MM.1S (cell line): ENCODE data around the gene BLM.

ENCODE experiments used
- DNase-seq: peaks from one replicate; pipeline ENCODE4 v3.0.0-alpha.2; 2015
- H2AFZ ChIP-seq: fragments of 300-600 bp; sonication (generic); 2 replicates; pipeline ENCODE4 v1.6.0; 2016; ENCODE audit warnings: antibody characterized with exemption, low read length
- H3F3A ChIP-seq: fragments of 300-600 bp; sonication (generic); 2 replicates; pipeline ENCODE4 v1.6.1; 2016; ENCODE audit warnings: mild to moderate bottlenecking, antibody characterized with exemption, low read length, moderate library complexity, mixed read lengths; ENCODE audit not compliant: insufficient read depth
- H3K27ac ChIP-seq: fragments of 300-600 bp; sonication (generic); 2 replicates; pipeline ENCODE4 v1.5.1; 2016; ENCODE audit warnings: mild to moderate bottlenecking, low read length
- H3K27me3 ChIP-seq: fragments of 300-600 bp; sonication (generic); replicated peaks from 2 replicates; pipeline ENCODE4 v1.6.0; 2016; ENCODE audit warnings: low read length; ENCODE audit not compliant: insufficient read depth
- H3K36me3 ChIP-seq: fragments of 300-600 bp; sonication (generic); replicated peaks from 2 replicates; pipeline ENCODE4 v1.6.1; 2016; ENCODE audit warnings: mild to moderate bottlenecking, low read length, mixed read lengths; ENCODE audit not compliant: insufficient read depth
- H3K4me1 ChIP-seq: fragments of 300-600 bp; sonication (generic); 2 replicates; pipeline ENCODE4 v1.6.1; 2016; ENCODE audit warnings: low read length, mixed read lengths
- H3K4me2 ChIP-seq: fragments of 300-600 bp; sonication (generic); 2 replicates; pipeline ENCODE4 v1.6.0; 2016; ENCODE audit warnings: low read depth, low read length
- H3K4me3 ChIP-seq: fragments of 300-600 bp; sonication (generic); 2 replicates; pipeline ENCODE4 v1.5.1; 2016; ENCODE audit warnings: low read length, mixed read lengths
- H3K79me2 ChIP-seq: fragments of 300-600 bp; sonication (generic); 2 replicates; pipeline ENCODE4 v1.6.1; 2016; ENCODE audit warnings: mixed run types, low read length, mixed read lengths
- H3K9ac ChIP-seq: fragments of 300-600 bp; sonication (generic); 2 replicates; pipeline ENCODE4 v1.6.1; 2016; ENCODE audit warnings: low read length, mixed read lengths
- H3K9me2 ChIP-seq: fragments of 300-600 bp; sonication (generic); replicated peaks from 2 replicates; pipeline ENCODE4 v1.6.1; 2016; ENCODE audit warnings: mild to moderate bottlenecking, low read length, mixed read lengths; ENCODE audit not compliant: insufficient read depth
- H3K9me3 ChIP-seq: fragments of 300-600 bp; sonication (generic); replicated peaks from 2 replicates; pipeline ENCODE4 v1.6.1; 2016; ENCODE audit warnings: mild to moderate bottlenecking, low read length, mixed read lengths; ENCODE audit not compliant: insufficient read depth
- H4K20me1 ChIP-seq: fragments of 300-600 bp; sonication (generic); 2 replicates; pipeline ENCODE4 v1.6.1; 2016; ENCODE audit warnings: mild to moderate bottlenecking, low read length, moderate library complexity, mixed read lengths; ENCODE audit not compliant: insufficient read depth
- EZH2 ChIP-seq: fragments of 300-600 bp; sonication (generic); optimal IDR thresholded peaks from 2 replicates; pipeline ENCODE3; 2017; ENCODE audit warnings: low read depth, mild to moderate bottlenecking, antibody characterized with exemption, low read length, mixed read lengths
- EZH2phosphoT487 ChIP-seq: fragments of 300-600 bp; sonication (generic); IDR thresholded peaks from 2 replicates; pipeline ENCODE4 v1.6.1; 2018; ENCODE audit warnings: antibody characterized with exemption, low read length
- TF ChIP-seq, protein P1 (sequence below): fragments of 300-600 bp; sonication (generic); IDR thresholded peaks from 2 replicates; pipeline ENCODE4 v1.5.1; 2016; ENCODE audit warnings: antibody characterized with exemption, low read length, mixed read lengths

BLM gene

DNA sequence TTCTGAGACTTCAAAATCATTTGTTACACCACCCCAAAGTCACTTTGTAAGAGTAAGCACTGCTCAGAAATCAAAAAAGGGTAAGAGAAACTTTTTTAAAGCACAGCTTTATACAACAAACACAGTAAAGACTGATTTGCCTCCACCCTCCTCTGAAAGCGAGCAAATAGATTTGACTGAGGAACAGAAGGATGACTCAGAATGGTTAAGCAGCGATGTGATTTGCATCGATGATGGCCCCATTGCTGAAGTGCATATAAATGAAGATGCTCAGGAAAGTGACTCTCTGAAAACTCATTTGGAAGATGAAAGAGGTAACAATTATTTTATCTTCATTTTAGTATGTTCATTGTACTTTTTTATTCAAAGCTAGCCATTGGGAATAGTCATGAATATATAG lies 32.6 kb downstream of the BLM start:
- H3F3A ChIP-seq, result no peaks in the 10 kb centered on the region
- no peaks in the 10 kb centered on the region for H3K79me2 ChIP-seq
- H3K4me3 ChIP-seq, result no peak overlapping the region
- H3K9me3 ChIP-seq, result no peaks in the 10 kb centered on the region
- no peak overlapping the region for H3K4me2 ChIP-seq
- H3K36me3 ChIP-seq, result no peaks in the 10 kb centered on the region
- DNase-seq, result no peak
- H3K27ac ChIP-seq, result no peak overlapping the region
- no peaks in the 10 kb centered on the region for H4K20me1 ChIP-seq
- TF ChIP-seq EZH2phosphoT487, result no peak
- no peak for TF ChIP-seq EZH2
- TF ChIP-seq, protein P1, sequence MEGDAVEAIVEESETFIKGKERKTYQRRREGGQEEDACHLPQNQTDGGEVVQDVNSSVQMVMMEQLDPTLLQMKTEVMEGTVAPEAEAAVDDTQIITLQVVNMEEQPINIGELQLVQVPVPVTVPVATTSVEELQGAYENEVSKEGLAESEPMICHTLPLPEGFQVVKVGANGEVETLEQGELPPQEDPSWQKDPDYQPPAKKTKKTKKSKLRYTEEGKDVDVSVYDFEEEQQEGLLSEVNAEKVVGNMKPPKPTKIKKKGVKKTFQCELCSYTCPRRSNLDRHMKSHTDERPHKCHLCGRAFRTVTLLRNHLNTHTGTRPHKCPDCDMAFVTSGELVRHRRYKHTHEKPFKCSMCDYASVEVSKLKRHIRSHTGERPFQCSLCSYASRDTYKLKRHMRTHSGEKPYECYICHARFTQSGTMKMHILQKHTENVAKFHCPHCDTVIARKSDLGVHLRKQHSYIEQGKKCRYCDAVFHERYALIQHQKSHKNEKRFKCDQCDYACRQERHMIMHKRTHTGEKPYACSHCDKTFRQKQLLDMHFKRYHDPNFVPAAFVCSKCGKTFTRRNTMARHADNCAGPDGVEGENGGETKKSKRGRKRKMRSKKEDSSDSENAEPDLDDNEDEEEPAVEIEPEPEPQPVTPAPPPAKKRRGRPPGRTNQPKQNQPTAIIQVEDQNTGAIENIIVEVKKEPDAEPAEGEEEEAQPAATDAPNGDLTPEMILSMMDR, result no peak
- H3K4me1 ChIP-seq, result no peaks in the 10 kb centered on the region
- H2AFZ ChIP-seq, result no peak overlapping the region
- H3K27me3 ChIP-seq, result no peaks in the 10 kb centered on the region
- H3K9me2 ChIP-seq, result no peaks in the 10 kb centered on the region
- no peak overlapping the region for H3K9ac ChIP-seq

DNA sequence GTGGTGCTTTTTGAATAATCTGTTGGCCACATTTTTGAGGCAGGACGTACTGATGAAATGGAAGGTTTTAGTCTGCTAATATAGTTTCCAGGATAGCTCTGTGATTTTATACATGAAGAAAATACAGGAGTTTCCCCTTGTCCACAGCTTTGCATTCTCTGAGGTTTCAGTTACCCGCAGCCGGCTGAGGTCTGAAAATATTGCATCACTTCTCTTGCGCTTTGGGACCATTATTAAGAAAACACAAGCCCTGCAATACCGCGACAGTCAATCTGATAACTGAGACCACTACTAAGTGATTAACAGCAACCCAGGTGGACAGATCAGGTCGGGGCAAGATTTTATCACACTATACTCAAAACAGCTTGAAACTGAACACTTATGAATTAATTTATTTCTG lies 33.0 kb downstream of the BLM start:
- Histone ChIP-seq H3K9me3 (no peaks in the 10 kb centered on the region), H3K9me2 (no peaks in the 10 kb centered on the region), H3K27ac (no peak overlapping the region), H3F3A (no peaks in the 10 kb centered on the region), H3K4me1 (no peaks in the 10 kb centered on the region), H4K20me1 (no peaks in the 10 kb centered on the region), H3K4me2 (no peak overlapping the region), H3K36me3 (no peaks in the 10 kb centered on the region), H3K27me3 (no peaks in the 10 kb centered on the region), H3K79me2 (no peaks in the 10 kb centered on the region), H2AFZ (no peak overlapping the region), H3K4me3 (no peak overlapping the region), H3K9ac (no peak overlapping the region)
- TF ChIP-seq EZH2phosphoT487, result no peak
- TF ChIP-seq, protein P1, result no peak
- TF ChIP-seq EZH2, result no peak
- DNase-seq, result no peak

DNA sequence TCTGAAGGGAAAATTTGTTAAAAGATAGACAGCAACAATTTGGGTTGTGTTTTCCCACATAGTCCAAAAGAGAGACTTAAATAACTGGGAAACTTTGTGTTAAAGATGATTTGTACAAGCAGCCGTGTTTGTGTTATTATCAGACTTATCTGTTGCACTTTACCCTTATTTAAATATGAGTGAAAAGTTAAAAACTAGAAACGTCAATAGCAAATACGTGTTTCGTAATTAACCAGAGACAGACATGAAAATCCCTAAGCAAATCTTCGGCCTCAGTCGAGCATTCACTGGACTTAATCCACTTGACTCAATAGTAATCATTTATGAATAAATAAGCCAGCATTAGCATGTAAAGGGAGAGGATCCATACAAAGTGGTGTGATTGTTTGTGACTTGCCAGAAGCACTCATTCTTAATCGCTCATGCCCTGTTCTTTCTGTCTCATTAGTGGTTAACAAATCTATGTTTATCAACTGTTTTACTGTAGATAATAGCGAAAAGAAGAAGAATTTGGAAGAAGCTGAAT lies 34.2 kb downstream of the BLM start:
- TF ChIP-seq EZH2 (no peak), EZH2phosphoT487 (no peak)
- TF ChIP-seq, protein P1, result no peak
- no peaks in the 10 kb centered on the region for H4K20me1 ChIP-seq
- no peaks in the 10 kb centered on the region for H3K79me2 ChIP-seq
- no peaks in the 10 kb centered on the region for H3K36me3 ChIP-seq
- H3K4me2 ChIP-seq, result no peak overlapping the region
- no peaks in the 10 kb centered on the region for H3K9me2 ChIP-seq
- no peaks in the 10 kb centered on the region for H3K27me3 ChIP-seq
- H3K4me3 ChIP-seq, result no peak overlapping the region
- no peak overlapping the region for H2AFZ ChIP-seq
- H3K9ac ChIP-seq, result no peak overlapping the region
- H3K27ac ChIP-seq, result no peak overlapping the region
- no peaks in the 10 kb centered on the region for H3K9me3 ChIP-seq
- DNase-seq, result no peak
- no peaks in the 10 kb centered on the region for H3K4me1 ChIP-seq
- no peaks in the 10 kb centered on the region for H3F3A ChIP-seq
